ENCODE measurements around the gene ING1.

Gene ING1

GRCh38 chr13:110683203-110683883, 30.2 kb upstream of the ING1 start:
- Histone ChIP-seq H3K27ac (ENCODE audit: low read length, poor library complexity, severe bottlenecking) (no peak overlapping the region), H3K18ac (ENCODE audit: low read depth in 1 of 2, low read length in 2 of 2) (no peak overlapping the region), H3K14ac (ENCODE audit: low read length in 2 of 2) (no peak overlapping the region), H3K27me3 (ENCODE audit: control insufficient read depth in 1 of 2, insufficient read depth in 1 of 2, low read length in 2 of 2) (no peaks in the 10 kb centered on the region), H2BK15ac (ENCODE audit: low read depth, poor library complexity, severe bottlenecking) (no peak overlapping the region), H3K4ac (ENCODE audit: low read depth in 1 of 2, low read length in 2 of 2) (no peak overlapping the region), H3K4me2 (ENCODE audit: low read length, poor library complexity, severe bottlenecking) (no peak overlapping the region), H2BK5ac (ENCODE audit: low read depth, low read length, poor library complexity, severe bottlenecking) (no peak overlapping the region), H3K4me1 (ENCODE audit: control insufficient read depth, insufficient read depth, low read depth, low read length) (peaks cover 7% of the 10 kb centered on the region), H3K9ac (ENCODE audit: low read length) (no peak overlapping the region), H4K91ac (ENCODE audit: low read length) (no peak overlapping the region), H2BK12ac (ENCODE audit: low read length in 2 of 2) (no peak overlapping the region), H2AFZ (ENCODE audit: low read depth, low read length) (no peak overlapping the region), H3K36me3 (ENCODE audit: control insufficient read depth in 1 of 2, insufficient read depth in 2 of 2, low read depth in 1 of 2, low read length in 2 of 2) (peaks cover 49 to 94% of the 10 kb centered on the region in 2 experiments), H3K9me3 (ENCODE audit: control insufficient read depth, low read length) (no peaks in the 10 kb centered on the region), H4K8ac (ENCODE audit: low read length) (no peak overlapping the region), H3K23ac (ENCODE audit: low read length in 2 of 2) (no peak overlapping the region), H3K4me3 (ENCODE audit: insufficient read depth in 1 of 2, low read depth in 1 of 2, low read length in 2 of 2) (no peak overlapping the region), H3K79me1 (replicated peaks; ENCODE audit: low read length, poor library complexity, severe bottlenecking) (peaks cover 33% of the 10 kb centered on the region), H2AK5ac (ENCODE audit: low read length, severe bottlenecking) (no peak overlapping the region), H2BK120ac (ENCODE audit: low read depth, low read length) (no peak overlapping the region)
- DNase-seq: peak; percentile 47
- 100% methylated on average over 5 of the region's 5 CpGs for WGBS

GRCh38 chr13:110683921-110684320, 29.6 kb upstream of the ING1 start:
- H2BK120ac ChIP-seq (ENCODE audit: low read depth, low read length): no peak overlapping the region
- no peak overlapping the region for H3K4me3 ChIP-seq (ENCODE audit: insufficient read depth in 1 of 2, low read depth in 1 of 2, low read length in 2 of 2)
- no peak overlapping the region for H2BK12ac ChIP-seq (ENCODE audit: low read length in 2 of 2)
- H3K36me3 ChIP-seq (ENCODE audit: control insufficient read depth in 1 of 2, insufficient read depth in 2 of 2, low read depth in 1 of 2, low read length in 2 of 2): peaks cover 47 to 94% of the 10 kb centered on the region in 2 experiments
- no peak overlapping the region for H3K9ac ChIP-seq (ENCODE audit: low read length)
- H2AK5ac ChIP-seq (ENCODE audit: low read length, severe bottlenecking): no peak overlapping the region
- no peak overlapping the region for H2BK5ac ChIP-seq (ENCODE audit: low read depth, low read length, poor library complexity, severe bottlenecking)
- peaks cover 3% of the 10 kb centered on the region for H3K4me1 ChIP-seq (ENCODE audit: control insufficient read depth, insufficient read depth, low read depth, low read length)
- H2BK15ac ChIP-seq (ENCODE audit: low read depth, poor library complexity, severe bottlenecking): no peak overlapping the region
- no peak overlapping the region for H3K14ac ChIP-seq (ENCODE audit: low read length in 2 of 2)
- H3K27me3 ChIP-seq (ENCODE audit: control insufficient read depth in 1 of 2, insufficient read depth in 1 of 2, low read length in 2 of 2): no peaks in the 10 kb centered on the region
- H3K4me2 ChIP-seq (ENCODE audit: low read length, poor library complexity, severe bottlenecking): no peak overlapping the region
- H3K23ac ChIP-seq (ENCODE audit: low read length in 2 of 2): no peak overlapping the region
- H3K79me1 ChIP-seq (replicated peaks; ENCODE audit: low read length, poor library complexity, severe bottlenecking): peaks cover 31% of the 10 kb centered on the region
- DNase-seq: no peak
- H4K8ac ChIP-seq (ENCODE audit: low read length): no peak overlapping the region
- no peak overlapping the region for H3K27ac ChIP-seq (ENCODE audit: low read length, poor library complexity, severe bottlenecking)
- H3K9me3 ChIP-seq (ENCODE audit: control insufficient read depth, low read length): no peaks in the 10 kb centered on the region
- 95% methylated on average over 5 of the region's 5 CpGs for WGBS
- no peak overlapping the region for H2AFZ ChIP-seq (ENCODE audit: low read depth, low read length)
- no peak overlapping the region for H4K91ac ChIP-seq (ENCODE audit: low read length)
- H3K4ac ChIP-seq (ENCODE audit: low read depth in 1 of 2, low read length in 2 of 2): no peak overlapping the region
- no peak overlapping the region for H3K18ac ChIP-seq (ENCODE audit: low read depth in 1 of 2, low read length in 2 of 2)

- H2BK120ac ChIP-seq (ENCODE audit: low read depth, low read length): no peak overlapping the region
- 92% methylated on average over 7 of the region's 8 CpGs for WGBS
- no peak overlapping the region for H2BK5ac ChIP-seq (ENCODE audit: low read depth, low read length, poor library complexity, severe bottlenecking)
- H3K27ac ChIP-seq (ENCODE audit: low read length, poor library complexity, severe bottlenecking): no peak overlapping the region
- H3K9ac ChIP-seq (ENCODE audit: low read length): no peak overlapping the region
- H3K4me1 ChIP-seq (ENCODE audit: control insufficient read depth, insufficient read depth, low read depth, low read length): peaks cover 5% of the 10 kb centered on the region
- no peak overlapping the region for H3K4me2 ChIP-seq (ENCODE audit: low read length, poor library complexity, severe bottlenecking)
- H2BK12ac ChIP-seq (ENCODE audit: low read length in 2 of 2): no peak overlapping the region
- H3K23ac ChIP-seq (ENCODE audit: low read length in 2 of 2): no peak overlapping the region
- H4K91ac ChIP-seq (ENCODE audit: low read length): no peak overlapping the region
- peaks cover 34% of the 10 kb centered on the region for H3K79me1 ChIP-seq (replicated peaks; ENCODE audit: low read length, poor library complexity, severe bottlenecking)
- no peaks in the 10 kb centered on the region for H3K9me3 ChIP-seq (ENCODE audit: control insufficient read depth, low read length)
- H3K14ac ChIP-seq (ENCODE audit: low read length in 2 of 2): no peak overlapping the region
- H2BK15ac ChIP-seq (ENCODE audit: low read depth, poor library complexity, severe bottlenecking): no peak overlapping the region
- no peak overlapping the region for H3K4me3 ChIP-seq (ENCODE audit: insufficient read depth in 1 of 2, low read depth in 1 of 2, low read length in 2 of 2)
- no peak for DNase-seq
- no peak overlapping the region for H2AFZ ChIP-seq (ENCODE audit: low read depth, low read length)
- no peaks in the 10 kb centered on the region for H3K27me3 ChIP-seq (ENCODE audit: control insufficient read depth in 1 of 2, insufficient read depth in 1 of 2, low read length in 2 of 2)
- H4K8ac ChIP-seq (ENCODE audit: low read length): no peak overlapping the region
- H3K36me3 ChIP-seq (ENCODE audit: control insufficient read depth in 1 of 2, insufficient read depth in 2 of 2, low read depth in 1 of 2, low read length in 2 of 2): peaks cover 48 to 98% of the 10 kb centered on the region in 2 experiments
- no peak overlapping the region for H3K4ac ChIP-seq (ENCODE audit: low read depth in 1 of 2, low read length in 2 of 2)
- H3K18ac ChIP-seq (ENCODE audit: low read depth in 1 of 2, low read length in 2 of 2): no peak overlapping the region
- no peak overlapping the region for H2AK5ac ChIP-seq (ENCODE audit: low read length, severe bottlenecking)
These were observed 29.0 kb upstream of the ING1 start for GRCh38 chr13:110684388-110685056.

- H3K4me1 ChIP-seq (ENCODE audit: control insufficient read depth, insufficient read depth, low read depth, low read length): peaks cover 7% of the 10 kb centered on the region
- no peak overlapping the region for H2AK5ac ChIP-seq (ENCODE audit: low read length, severe bottlenecking)
- no peak overlapping the region for H2BK12ac ChIP-seq (ENCODE audit: low read length in 2 of 2)
- H3K23ac ChIP-seq (ENCODE audit: low read length in 2 of 2): no peak overlapping the region
- no peak overlapping the region for H3K4me2 ChIP-seq (ENCODE audit: low read length, poor library complexity, severe bottlenecking)
- peak; percentile 25 for DNase-seq
- H3K27me3 ChIP-seq (ENCODE audit: control insufficient read depth in 1 of 2, insufficient read depth in 1 of 2, low read length in 2 of 2): no peaks in the 10 kb centered on the region
- H3K36me3 ChIP-seq (ENCODE audit: control insufficient read depth in 1 of 2, insufficient read depth in 2 of 2, low read depth in 1 of 2, low read length in 2 of 2): peaks cover 51 to 100% of the 10 kb centered on the region in 2 experiments
- no peak overlapping the region for H3K4me3 ChIP-seq (ENCODE audit: insufficient read depth in 1 of 2, low read depth in 1 of 2, low read length in 2 of 2)
- no peak overlapping the region for H4K91ac ChIP-seq (ENCODE audit: low read length)
- H3K79me1 ChIP-seq (replicated peaks; ENCODE audit: low read length, poor library complexity, severe bottlenecking): peaks cover 33% of the 10 kb centered on the region
- H2AFZ ChIP-seq (ENCODE audit: low read depth, low read length): no peak overlapping the region
- no peak overlapping the region for H3K4ac ChIP-seq (ENCODE audit: low read depth in 1 of 2, low read length in 2 of 2)
- H3K9ac ChIP-seq (ENCODE audit: low read length): no peak overlapping the region
- no peak overlapping the region for H4K8ac ChIP-seq (ENCODE audit: low read length)
- H3K27ac ChIP-seq (ENCODE audit: low read length, poor library complexity, severe bottlenecking): no peak overlapping the region
- H3K9me3 ChIP-seq (ENCODE audit: control insufficient read depth, low read length): no peaks in the 10 kb centered on the region
- no peak overlapping the region for H2BK5ac ChIP-seq (ENCODE audit: low read depth, low read length, poor library complexity, severe bottlenecking)
- H3K18ac ChIP-seq (ENCODE audit: low read depth in 1 of 2, low read length in 2 of 2): no peak overlapping the region
- H3K14ac ChIP-seq (ENCODE audit: low read length in 2 of 2): no peak overlapping the region
- H2BK120ac ChIP-seq (ENCODE audit: low read depth, low read length): no peak overlapping the region
- 91% methylated on average over 8 of the region's 11 CpGs for WGBS
- no peak overlapping the region for H2BK15ac ChIP-seq (ENCODE audit: low read depth, poor library complexity, severe bottlenecking)
These were observed 28.0 kb upstream of the ING1 start for GRCh38 chr13:110685305-110686020.

Measured in mesenchymal stem cell (in vitro differentiated cells and primary cell).